ENCODE data around the gene GJC2.

DNA sequence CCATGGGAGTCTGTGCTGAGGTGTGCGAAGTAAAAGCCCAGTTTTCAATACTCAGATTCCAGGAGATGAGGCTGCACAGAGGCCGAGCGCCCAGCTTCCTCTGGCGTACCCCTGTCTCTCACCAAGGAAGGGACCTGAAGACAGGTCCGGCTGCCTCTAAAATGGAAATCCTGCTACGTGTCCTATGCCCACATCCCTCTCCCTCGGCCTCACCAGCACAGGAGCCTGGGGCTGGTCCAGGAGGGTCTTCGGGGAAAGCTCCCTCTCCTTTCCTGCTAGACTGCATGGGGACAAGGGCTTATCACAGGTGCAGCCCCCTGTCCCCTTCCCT, 41.0 kb upstream of the GJC2 start:
- TF ChIP-seq POLR2A (IDR thresholded peaks at IDR 0.05; ENCODE audit: low read depth, low read length): no peak
- no peak for TF ChIP-seq TAF1 (IDR thresholded peaks at IDR 0.05; ENCODE audit: borderline replicate concordance, low read depth, low read length)
- no peak for TF ChIP-seq POLR2AphosphoS5 (IDR thresholded peaks at IDR 0.05; ENCODE audit: low read depth, low read length)
